Activated naive CD8-positive, alpha-beta T cell treated with anti-CD3 and anti-CD28 coated beads, Interleukin-2, amount 10 ng/mL, durations not matched to agents 7 days and 5 days (primary cell): ENCODE data around the gene PCSK4. TPM values are rescaled to one million over a fixed set of nuclear protein-coding genes. Genes with fewer than 3 reads are reported as not detected.
A peak's percentile ranks its signal among the peaks of the same experiment; 100 is the strongest.

ENCODE experiments used
- ATAC-seq: fragments of 150-1000 bp; cut with Tn5 transposase; one replicate; pipeline ENCODE4 v1.10.0; 2021; ENCODE audit warnings: low read depth, moderate library complexity
- POLR2A ChIA-PET: fragments of 350-600 bp; sonication (Branson Sonifier 250); formaldehyde crosslinking; loops from one replicate; lab custom pipeline; 2021; ENCODE audit warnings: antibody characterized with exemption; lab: Charles Lee
- DNase-seq: peaks from one replicate; pipeline ENCODE4 v3.0.0; 2021
- H3K27ac Mint-ChIP-seq: one replicate; pipeline ENCODE4 v1.8.0; 2022; ENCODE audit warnings: mild to moderate bottlenecking, mixed read lengths
- H3K27me3 Mint-ChIP-seq: one replicate; pipeline ENCODE4 v1.8.0; 2022; ENCODE audit warnings: mild to moderate bottlenecking, moderate library complexity, mixed read lengths
- H3K36me3 Mint-ChIP-seq: one replicate; pipeline ENCODE4 v1.8.0; 2021; ENCODE audit warnings: mild to moderate bottlenecking, mixed read lengths
- H3K4me1 Mint-ChIP-seq: one replicate; pipeline ENCODE4 v1.8.0; 2021; ENCODE audit warnings: mixed read lengths
- H3K4me3 Mint-ChIP-seq: one replicate; pipeline ENCODE4 v1.8.0; 2022; ENCODE audit warnings: mild to moderate bottlenecking, moderate library complexity, mixed read lengths
- H3K9me3 Mint-ChIP-seq: one replicate; pipeline ENCODE4 v1.8.0; 2021; ENCODE audit warnings: mixed read lengths
- total RNA-seq, 2 experiments: library from RNA; stranded (reverse); gene quantifications; one replicate each; pipeline ENCODE4 v1.2.3, GENCODE V29; 2021

PCSK4 gene
- total RNA-seq, 2 experiments from 2014 or later, result 6.7 to 9.7 TPM

DNA sequence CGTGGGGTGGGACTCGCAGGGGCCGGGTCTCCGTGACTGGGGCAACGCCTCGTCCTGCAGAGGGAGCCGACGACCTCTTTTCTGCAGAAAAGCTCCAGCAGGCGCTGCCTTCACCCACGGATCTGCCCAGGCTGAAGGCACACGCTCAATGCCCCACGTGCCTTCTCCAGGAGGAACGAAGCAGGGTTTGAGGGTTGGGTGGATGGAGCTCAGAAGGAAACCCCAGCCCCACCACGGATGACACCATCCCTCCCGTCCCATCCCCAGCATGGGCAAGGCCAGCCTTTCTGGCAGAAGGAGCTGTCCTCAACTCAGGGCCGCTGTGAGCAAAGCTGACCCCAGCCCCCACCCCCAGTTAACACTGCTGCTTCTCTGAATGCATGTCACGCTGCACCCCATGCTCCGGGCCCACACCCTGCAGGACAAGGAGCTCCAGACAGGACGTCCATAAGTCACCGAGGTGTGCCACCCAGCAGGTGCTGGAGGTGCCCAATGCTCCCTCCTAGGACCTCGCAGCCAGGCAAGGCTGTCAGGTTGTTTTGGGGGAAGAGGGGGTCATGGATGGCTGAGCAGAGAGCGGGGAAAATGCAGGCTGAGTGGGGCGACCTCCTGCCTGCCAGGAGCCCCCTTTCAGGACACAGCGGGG is 18.5 kb downstream of the PCSK4 start:
- DNase-seq, result no peak
- H3K36me3 Mint-ChIP-seq, result no peaks in the 10 kb centered on the region
- H3K9me3 Mint-ChIP-seq, result no peaks in the 10 kb centered on the region
- peaks cover 14% of the 10 kb centered on the region for H3K27me3 Mint-ChIP-seq
- POLR2A ChIA-PET, result interaction anchor here (0.9 to 1.4 kb wide), 2 partner anchors 16 to 18 kb away, joined by 3 to 5 read pairs; partner anchors contain the start of gene PCSK4
- H3K27ac Mint-ChIP-seq, result no peak overlapping the region
- no peak for ATAC-seq
- peaks cover 3% of the 10 kb centered on the region for H3K4me1 Mint-ChIP-seq
- H3K4me3 Mint-ChIP-seq, result no peak overlapping the region

DNA sequence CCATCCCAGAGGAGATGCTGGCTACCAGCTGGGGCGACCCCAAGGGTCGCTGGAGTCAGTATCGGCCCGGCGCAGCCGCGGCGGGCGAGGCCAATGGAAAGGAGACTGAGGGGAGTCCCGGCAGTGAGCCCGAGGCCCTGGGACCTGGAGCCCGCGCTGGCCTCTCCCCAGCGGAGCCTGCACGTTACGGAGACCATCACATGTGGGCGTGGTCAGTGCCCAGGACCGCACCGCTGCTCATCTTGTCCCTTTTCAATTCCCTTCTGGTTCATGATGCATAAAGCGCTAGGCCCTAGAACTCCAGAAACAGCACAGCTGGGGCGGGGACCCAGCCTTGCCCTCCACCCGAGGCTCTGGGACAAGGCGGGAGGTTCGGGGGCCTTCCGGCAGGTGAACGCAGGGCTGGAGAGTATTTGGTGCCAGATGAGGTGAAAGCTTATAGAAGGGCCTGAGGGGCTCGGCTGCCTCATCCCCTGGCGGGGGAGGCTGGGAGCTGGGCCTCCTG is 19.1 kb downstream of the PCSK4 start:
- Mint-ChIP-seq H3K4me1 (peaks cover 3% of the 10 kb centered on the region), H3K27ac (no peak overlapping the region), H3K27me3 (peaks cover 15% of the 10 kb centered on the region), H3K36me3 (no peaks in the 10 kb centered on the region), H3K9me3 (no peaks in the 10 kb centered on the region), H3K4me3 (peak overlapping the region; percentile 51)
- DNase-seq, result no peak
- POLR2A ChIA-PET, result interaction anchor here (0.9 to 1.4 kb wide), 3 partner anchors 15 to 21 kb away, joined by 3 to 5 read pairs (median 3); partner anchors contain the start of gene PCSK4
- ATAC-seq, result peak; percentile 38

DNA sequence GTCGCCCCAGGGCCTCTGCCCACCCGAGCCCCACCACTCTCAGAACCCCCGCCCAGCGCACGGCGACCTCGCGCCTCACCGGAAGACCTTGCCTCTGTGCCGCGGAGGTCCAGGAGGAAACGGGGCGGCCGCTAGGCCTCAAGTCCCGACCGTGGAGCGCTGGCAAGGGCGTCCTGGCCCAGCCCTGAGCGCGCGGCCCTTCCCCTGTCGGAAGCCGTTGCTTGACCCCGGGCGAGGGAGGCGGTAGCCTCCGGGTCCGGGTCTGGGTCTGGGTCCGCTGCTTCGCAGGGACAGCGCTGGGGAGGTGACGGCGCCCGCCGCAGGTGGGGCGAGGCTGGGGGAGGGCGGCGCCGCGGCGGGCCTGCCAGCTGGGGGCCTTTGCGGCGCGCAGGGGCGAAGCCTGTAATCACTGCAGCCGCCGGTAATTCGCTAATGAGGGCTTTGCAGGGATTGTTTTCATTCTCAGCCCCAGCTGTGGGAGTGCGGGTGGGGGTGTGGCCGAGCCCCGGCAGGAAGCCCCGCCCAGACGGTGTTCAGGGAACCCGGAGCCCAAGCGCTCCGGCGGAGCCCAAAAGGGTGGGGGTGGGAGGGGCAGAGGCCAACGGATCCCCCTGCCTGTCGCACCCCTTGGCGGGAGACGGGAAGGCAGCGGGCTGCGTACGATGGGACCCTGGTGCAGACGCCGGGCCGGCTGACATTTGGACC is 19.7 kb downstream of the PCSK4 start:
- Mint-ChIP-seq H3K4me3 (peak overlapping the region; percentile 61), H3K27ac (no peak overlapping the region), H3K27me3 (peaks cover 15% of the 10 kb centered on the region), H3K9me3 (no peaks in the 10 kb centered on the region), H3K36me3 (no peaks in the 10 kb centered on the region), H3K4me1 (peaks cover 3% of the 10 kb centered on the region)
- peak; percentile 66 for ATAC-seq
- peak; percentile 79 for DNase-seq
- POLR2A ChIA-PET, result interaction anchor here (1.0 kb wide), 1 partner anchor 21 kb away, joined by 3 read pairs; no protein-coding TSS in a partner anchor

DNA sequence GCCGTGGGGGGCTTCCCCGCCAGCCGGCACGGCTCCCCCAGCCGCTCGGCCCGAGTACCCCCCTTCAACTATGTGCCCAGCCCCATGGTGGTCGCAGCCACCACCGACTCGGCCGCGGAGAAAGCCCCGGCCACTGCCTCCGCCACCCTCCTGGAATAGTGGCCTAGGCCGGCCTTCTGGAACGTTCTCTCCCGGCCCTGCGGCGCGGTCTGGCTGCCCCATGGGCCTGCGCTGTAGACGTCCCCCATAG is 20.2 kb downstream of the PCSK4 start:
- H3K27ac Mint-ChIP-seq, result peak overlapping the region; percentile 77
- H3K4me1 Mint-ChIP-seq, result peaks cover 3% of the 10 kb centered on the region
- H3K27me3 Mint-ChIP-seq, result peaks cover 15% of the 10 kb centered on the region
- ATAC-seq, result no peak
- peak overlapping the region; percentile 61 for H3K4me3 Mint-ChIP-seq
- H3K9me3 Mint-ChIP-seq, result no peaks in the 10 kb centered on the region
- POLR2A ChIA-PET, result interaction anchor here (1.0 kb wide), 1 partner anchor 22 kb away, joined by 3 read pairs; no protein-coding TSS in a partner anchor
- no peak for DNase-seq
- H3K36me3 Mint-ChIP-seq, result no peaks in the 10 kb centered on the region

DNA sequence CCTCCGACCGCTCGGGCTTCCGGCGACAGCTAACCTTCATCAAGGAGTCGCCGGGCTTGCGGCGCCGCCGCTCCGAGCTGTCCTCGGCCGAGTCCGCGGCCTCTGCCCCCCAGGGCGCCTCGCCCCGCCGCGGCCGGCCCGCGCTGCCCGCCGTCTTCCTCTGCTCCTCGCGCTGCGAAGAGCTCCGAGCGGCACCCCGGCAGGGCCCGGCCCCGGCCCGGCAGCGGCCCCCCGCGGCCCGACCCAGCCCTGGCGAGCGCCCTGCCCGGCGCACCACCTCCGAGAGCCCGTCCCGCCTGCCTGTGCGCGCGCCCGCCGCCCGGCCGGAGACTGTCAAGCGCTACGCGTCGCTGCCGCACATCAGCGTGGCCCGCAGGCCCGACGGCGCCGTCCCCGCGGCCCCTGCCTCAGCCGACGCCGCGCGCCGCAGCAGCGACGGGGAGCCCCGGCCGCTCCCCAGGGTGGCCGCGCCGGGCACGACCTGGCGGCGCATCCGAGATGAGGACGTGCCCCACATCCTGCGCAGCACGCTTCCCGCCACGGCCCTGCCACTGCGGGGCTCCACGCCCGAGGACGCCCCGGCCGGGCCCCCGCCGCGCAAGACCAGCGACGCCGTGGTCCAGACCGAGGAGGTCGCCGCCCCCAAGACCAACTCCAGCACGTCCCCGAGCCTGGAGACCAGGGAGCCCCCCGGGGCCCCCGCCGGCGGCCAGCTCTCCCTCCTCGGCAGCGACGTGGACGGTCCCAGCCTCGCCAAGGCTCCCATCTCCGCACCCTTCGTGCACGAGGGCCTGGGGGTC is 20.7 kb downstream of the PCSK4 start:
- H3K36me3 Mint-ChIP-seq, result no peaks in the 10 kb centered on the region
- H3K27me3 Mint-ChIP-seq, result peaks cover 15% of the 10 kb centered on the region
- POLR2A ChIA-PET, result interaction anchor here (1.0 to 1.5 kb wide), 3 partner anchors 8 to 25 kb away, joined by 3 to 4 read pairs (median 3); partner anchors contain the start of gene REEP6
- H3K4me3 Mint-ChIP-seq, result no peak overlapping the region
- H3K4me1 Mint-ChIP-seq, result peaks cover 3% of the 10 kb centered on the region
- no peaks in the 10 kb centered on the region for H3K9me3 Mint-ChIP-seq
- peak; percentile 23 for ATAC-seq
- peak; percentile 66 for DNase-seq
- no peak overlapping the region for H3K27ac Mint-ChIP-seq

DNA sequence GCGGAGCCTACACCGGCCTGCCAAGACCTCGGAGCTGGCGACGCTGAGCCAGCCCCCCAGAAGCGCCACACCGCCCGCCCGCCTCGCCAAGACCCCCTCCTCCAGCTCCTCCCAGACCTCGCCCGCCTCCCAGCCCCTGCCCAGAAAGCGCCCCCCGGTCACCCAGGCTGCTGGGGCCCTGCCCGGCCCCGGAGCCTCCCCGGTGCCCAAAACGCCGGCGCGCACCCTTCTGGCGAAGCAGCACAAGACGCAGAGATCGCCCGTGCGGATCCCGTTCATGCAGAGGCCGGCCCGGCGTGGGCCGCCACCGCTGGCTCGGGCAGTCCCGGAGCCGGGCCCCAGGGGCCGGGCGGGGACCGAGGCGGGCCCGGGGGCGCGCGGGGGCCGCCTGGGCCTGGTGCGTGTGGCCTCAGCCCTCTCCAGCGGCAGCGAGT is 21.3 kb downstream of the PCSK4 start:
- ATAC-seq (no peak), DNase-seq (peak; percentile 62)
- Mint-ChIP-seq H3K36me3 (no peaks in the 10 kb centered on the region), H3K4me1 (peaks cover 3% of the 10 kb centered on the region), H3K27me3 (peaks cover 15% of the 10 kb centered on the region), H3K27ac (no peak overlapping the region), H3K4me3 (peak overlapping the region; percentile 22), H3K9me3 (no peaks in the 10 kb centered on the region)
- POLR2A ChIA-PET, result interaction anchor here (1.0 to 1.5 kb wide), 3 partner anchors 9 to 24 kb away, joined by 3 to 4 read pairs (median 3); partner anchors contain the start of gene REEP6

DNA sequence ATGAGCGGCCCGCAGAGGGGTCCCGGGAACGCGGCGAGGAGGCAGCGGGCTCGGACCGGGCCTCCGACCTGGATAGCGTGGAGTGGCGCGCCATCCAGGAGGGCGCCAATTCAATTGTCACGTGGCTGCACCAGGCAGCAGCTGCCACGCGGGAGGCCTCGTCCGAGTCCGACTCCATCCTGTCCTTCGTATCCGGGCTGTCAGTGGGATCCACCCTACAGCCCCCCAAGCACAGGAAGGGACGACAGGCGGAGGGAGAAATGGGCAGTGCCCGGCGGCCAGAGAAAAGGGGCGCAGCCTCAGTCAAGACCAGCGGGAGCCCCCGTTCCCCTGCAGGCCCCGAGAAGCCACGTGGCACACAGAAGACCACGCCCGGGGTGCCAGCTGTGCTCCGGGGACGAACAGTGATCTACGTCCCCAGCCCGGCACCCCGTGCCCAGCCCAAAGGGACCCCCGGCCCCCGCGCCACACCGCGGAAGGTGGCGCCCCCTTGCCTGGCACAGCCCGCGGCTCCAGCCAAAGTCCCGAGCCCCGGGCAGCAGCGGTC is 21.8 kb downstream of the PCSK4 start:
- peaks cover 15% of the 10 kb centered on the region for H3K27me3 Mint-ChIP-seq
- no peak for ATAC-seq
- no peaks in the 10 kb centered on the region for H3K9me3 Mint-ChIP-seq
- H3K4me1 Mint-ChIP-seq, result peaks cover 3% of the 10 kb centered on the region
- no peaks in the 10 kb centered on the region for H3K36me3 Mint-ChIP-seq
- no peak overlapping the region for H3K4me3 Mint-ChIP-seq
- no peak for DNase-seq
- H3K27ac Mint-ChIP-seq, result no peak overlapping the region
- POLR2A ChIA-PET, result interaction anchor here (1.0 to 1.5 kb wide), 3 partner anchors 9 to 24 kb away, joined by 3 to 4 read pairs (median 3); partner anchors contain the start of gene REEP6

DNA sequence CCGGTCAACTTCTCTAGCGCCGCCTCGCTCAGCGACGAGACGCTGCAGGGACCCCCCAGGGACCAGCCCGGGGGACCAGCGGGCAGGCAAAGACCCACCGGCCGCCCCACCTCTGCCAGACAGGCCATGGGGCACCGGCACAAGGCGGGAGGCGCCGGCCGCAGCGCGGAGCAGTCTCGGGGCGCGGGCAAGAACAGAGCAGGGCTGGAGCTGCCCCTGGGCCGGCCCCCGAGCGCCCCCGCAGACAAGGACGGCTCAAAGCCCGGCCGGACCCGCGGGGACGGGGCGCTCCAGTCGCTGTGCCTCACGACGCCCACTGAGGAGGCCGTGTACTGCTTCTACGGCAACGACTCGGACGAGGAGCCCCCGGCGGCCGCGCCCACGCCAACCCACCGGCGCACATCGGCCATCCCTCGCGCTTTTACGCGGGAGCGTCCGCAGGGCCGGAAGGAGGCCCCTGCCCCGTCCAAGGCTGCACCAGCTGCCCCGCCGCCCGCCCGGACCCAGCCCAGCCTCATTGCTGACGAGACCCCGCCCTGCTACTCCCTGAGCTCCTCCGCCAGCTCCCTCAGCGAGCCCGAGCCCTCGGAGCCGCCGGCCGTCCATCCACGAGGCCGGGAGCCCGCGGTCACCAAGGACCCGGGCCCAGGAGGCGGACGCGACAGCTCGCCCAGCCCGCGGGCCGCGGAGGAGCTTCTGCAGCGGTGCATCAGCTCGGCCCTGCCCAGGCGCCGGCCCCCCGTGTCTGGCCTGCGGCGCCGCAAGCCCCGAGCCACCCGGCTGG is 22.5 kb downstream of the PCSK4 start:
- H3K9me3 Mint-ChIP-seq, result no peaks in the 10 kb centered on the region
- no peaks in the 10 kb centered on the region for H3K36me3 Mint-ChIP-seq
- ATAC-seq, result no peak
- no peak overlapping the region for H3K27ac Mint-ChIP-seq
- peaks cover 15% of the 10 kb centered on the region for H3K27me3 Mint-ChIP-seq
- no peak for DNase-seq
- H3K4me1 Mint-ChIP-seq, result peaks cover 3% of the 10 kb centered on the region
- POLR2A ChIA-PET, result interaction anchor here (1.2 to 1.3 kb wide), 2 partner anchors 8 to 24 kb away, joined by 3 to 4 read pairs; partner anchors contain the start of gene REEP6
- no peak overlapping the region for H3K4me3 Mint-ChIP-seq

DNA sequence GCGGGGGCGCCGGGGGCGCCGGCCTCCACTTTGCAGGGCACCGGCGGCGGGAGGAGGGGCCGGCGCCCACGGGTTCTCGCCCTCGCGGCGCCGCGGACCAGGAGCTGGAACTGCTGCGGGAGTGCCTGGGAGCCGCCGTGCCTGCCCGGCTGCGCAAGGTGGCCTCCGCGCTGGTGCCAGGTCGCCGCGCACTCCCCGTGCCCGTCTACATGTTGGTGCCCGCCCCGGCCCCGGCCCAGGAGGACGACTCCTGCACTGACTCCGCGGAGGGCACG is 23.0 kb downstream of the PCSK4 start:
- H3K27ac Mint-ChIP-seq, result no peak overlapping the region
- ATAC-seq (no peak), DNase-seq (no peak)
- H3K4me3 Mint-ChIP-seq, result no peak overlapping the region
- peaks cover 15% of the 10 kb centered on the region for H3K27me3 Mint-ChIP-seq
- H3K9me3 Mint-ChIP-seq, result no peaks in the 10 kb centered on the region
- H3K36me3 Mint-ChIP-seq, result no peaks in the 10 kb centered on the region
- H3K4me1 Mint-ChIP-seq, result peaks cover 3% of the 10 kb centered on the region
- POLR2A ChIA-PET, result interaction anchor here (1.2 to 1.3 kb wide), 2 partner anchors 8 to 24 kb away, joined by 3 to 4 read pairs; partner anchors contain the start of gene REEP6

DNA sequence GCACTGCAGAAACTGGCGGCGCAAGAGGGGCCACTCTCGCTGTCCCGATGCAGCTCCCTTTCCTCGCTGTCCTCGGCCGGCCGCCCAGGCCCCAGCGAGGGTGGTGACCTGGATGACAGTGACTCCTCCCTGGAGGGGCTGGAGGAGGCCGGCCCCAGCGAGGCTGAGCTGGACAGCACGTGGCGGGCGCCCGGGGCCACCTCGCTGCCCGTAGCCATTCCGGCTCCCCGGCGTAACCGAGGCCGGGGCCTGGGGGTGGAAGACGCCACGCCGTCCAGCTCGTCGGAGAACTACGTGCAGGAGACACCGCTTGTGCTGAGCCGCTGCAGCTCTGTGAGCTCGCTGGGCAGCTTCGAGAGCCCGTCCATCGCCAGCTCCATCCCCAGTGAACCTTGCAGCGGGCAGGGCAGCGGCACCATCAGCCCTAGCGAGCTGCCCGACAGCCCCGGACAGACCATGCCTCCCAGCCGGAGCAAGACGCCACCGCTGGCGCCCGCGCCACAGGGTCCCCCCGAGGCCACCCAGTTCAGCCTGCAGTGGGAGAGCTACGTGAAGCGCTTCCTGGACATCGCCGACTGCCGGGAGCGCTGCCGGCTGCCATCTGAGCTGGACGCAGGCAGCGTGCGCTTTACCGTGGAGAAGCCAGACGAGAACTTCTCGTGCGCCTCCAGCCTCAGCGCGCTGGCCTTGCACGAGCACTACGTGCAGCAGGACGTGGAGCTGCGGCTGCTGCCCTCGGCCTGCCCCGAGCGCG is 23.5 kb downstream of the PCSK4 start:
- Mint-ChIP-seq H3K36me3 (no peaks in the 10 kb centered on the region), H3K4me3 (no peak overlapping the region), H3K9me3 (no peaks in the 10 kb centered on the region), H3K27me3 (peaks cover 11% of the 10 kb centered on the region), H3K27ac (no peak overlapping the region), H3K4me1 (peaks cover 3% of the 10 kb centered on the region)
- ATAC-seq (no peak), DNase-seq (no peak)
- POLR2A ChIA-PET, result interaction anchor here (1.2 to 1.5 kb wide), 3 partner anchors 9 to 28 kb away, joined by 3 to 4 read pairs (median 3); partner anchors contain the start of gene REEP6

DNA sequence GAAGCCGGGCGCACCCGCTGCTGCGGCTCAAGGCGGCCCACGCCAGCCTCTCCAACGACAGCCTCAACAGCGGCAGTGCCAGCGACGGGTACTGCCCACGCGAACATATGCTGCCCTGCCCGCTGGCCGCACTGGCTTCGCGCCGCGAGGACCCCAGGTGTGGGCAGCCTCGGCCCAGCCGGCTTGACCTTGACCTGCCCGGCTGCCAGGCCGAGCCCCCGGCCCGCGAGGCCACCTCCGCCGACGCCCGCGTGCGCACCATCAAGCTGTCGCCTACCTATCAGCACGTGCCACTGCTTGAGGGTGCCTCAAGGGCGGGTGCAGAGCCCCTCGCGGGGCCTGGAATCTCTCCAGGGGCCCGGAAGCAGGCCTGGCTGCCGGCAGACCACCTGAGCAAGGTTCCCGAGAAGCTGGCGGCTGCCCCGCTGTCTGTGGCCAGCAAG is 24.1 kb downstream of the PCSK4 start:
- Mint-ChIP-seq H3K4me1 (peaks cover 1% of the 10 kb centered on the region), H3K9me3 (no peaks in the 10 kb centered on the region), H3K4me3 (no peak overlapping the region), H3K36me3 (no peaks in the 10 kb centered on the region), H3K27ac (no peak overlapping the region), H3K27me3 (peaks cover 11% of the 10 kb centered on the region)
- no peak for ATAC-seq
- DNase-seq, result no peak
- POLR2A ChIA-PET, result interaction anchor here (1.2 to 1.5 kb wide), 2 partner anchors 9 to 27 kb away, joined by 3 to 4 read pairs; no protein-coding TSS in a partner anchor
